ENCODE measurements around the gene BTBD9.
A peak's percentile ranks its signal among the peaks of the same experiment; 100 is the strongest.
"Not testable (repeated sequence)": the region's sequence is repeated elsewhere in the genome, so short reads cannot be mapped to it uniquely, and the experiment has no call there.

Gene BTBD9

DNA sequence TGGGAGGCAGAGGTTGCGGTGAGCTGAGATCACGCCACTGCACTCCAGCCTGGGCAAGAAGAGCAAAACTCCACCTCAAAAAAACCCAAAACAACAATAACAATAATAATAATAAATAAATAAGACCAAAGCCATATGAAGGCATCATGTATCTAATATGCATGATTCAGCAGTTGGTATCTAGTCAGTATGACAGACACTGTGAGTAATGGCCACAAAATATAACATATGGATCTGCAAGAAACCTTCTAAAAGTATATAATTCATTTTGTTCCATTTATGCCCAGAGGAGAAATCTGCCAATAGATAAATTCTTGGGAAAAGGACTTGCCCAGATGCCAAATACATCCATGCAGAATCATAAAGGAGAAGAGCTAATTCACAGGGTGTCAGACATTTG is 252.3 kb downstream of the BTBD9 start:
- no peak for DNase-seq (ENCODE audit: low spot score)

DNA sequence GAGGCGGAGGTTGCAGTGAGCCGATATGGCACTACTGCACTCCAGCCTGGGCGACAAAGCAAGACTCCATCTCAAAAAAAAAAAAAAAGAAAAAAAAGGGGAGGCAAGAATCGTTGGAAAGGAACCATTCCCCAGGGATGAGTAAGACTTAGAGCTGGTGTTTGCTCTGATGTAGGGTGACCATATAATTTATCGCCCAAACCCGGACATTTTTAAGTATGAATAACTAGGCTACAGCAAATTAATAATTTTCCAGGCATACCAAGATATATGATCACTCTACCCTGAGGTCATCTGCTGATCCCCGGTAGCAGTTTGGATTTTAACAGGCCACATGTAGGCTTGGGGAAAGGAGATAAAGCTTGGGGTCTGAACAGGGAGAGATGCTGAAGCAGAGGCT is 260.9 kb downstream of the BTBD9 start:
- no peak for DNase-seq (ENCODE audit: low spot score)

DNA sequence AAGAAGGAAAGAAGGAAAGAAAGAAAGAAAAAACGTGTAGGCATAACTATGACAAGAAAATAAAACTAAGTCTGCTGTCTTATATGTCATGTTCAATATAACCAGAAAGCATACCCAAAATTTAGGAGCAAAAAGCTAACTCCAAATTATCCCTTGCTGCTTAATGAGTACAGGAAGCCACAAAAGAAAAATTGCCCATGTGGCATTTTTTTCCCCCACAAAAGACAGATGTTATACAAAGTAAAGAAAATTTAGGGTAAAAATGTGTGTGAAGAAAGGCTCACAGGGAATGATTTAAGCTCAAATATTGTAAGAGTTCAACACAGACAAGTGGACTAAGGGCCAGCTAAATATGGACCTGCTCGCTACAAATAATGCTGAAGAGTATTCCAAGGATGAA is 263.8 kb downstream of the BTBD9 start:
- DNase-seq (ENCODE audit: low spot score) = no peak

DNA sequence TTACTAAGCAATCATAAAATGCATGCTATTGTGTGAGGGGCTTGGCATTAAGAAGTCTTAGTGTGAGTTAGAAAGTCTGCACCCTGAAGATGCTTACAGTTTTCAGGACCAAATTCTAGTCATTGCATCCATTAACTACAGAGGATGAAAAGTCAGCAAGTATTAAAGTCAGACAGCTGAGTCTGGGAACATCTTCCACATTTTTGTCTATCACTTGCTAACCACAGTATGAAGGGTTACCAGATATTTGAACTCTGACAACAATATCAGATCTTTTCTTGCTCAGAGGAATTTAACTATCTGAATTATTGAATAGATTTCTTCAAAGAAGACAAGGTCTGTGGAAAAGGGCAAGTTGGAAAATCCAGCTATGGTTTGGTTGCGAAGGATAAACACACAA is 264.4 kb downstream of the BTBD9 start:
- no peak for DNase-seq (ENCODE audit: low spot score)

DNA sequence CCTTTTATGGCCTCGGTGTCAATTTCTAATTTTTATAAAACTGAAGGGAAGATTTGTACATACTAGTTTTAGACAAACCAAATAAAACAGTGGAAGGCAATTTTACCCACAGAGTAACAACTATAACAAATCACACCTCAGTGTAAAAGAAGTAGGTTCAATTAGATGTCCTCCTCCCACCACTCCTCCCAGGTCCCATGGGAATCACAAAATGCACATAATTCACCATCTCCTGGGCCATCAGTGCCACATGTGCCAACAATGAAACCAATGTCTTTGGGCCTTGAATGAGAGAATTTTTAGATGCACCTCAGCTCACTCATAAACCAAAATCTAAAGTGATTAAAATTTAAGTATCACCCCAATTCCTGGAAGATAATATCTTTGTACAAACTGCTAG is 267.8 kb downstream of the BTBD9 start:
- no peak for DNase-seq (ENCODE audit: low spot score)

DNA sequence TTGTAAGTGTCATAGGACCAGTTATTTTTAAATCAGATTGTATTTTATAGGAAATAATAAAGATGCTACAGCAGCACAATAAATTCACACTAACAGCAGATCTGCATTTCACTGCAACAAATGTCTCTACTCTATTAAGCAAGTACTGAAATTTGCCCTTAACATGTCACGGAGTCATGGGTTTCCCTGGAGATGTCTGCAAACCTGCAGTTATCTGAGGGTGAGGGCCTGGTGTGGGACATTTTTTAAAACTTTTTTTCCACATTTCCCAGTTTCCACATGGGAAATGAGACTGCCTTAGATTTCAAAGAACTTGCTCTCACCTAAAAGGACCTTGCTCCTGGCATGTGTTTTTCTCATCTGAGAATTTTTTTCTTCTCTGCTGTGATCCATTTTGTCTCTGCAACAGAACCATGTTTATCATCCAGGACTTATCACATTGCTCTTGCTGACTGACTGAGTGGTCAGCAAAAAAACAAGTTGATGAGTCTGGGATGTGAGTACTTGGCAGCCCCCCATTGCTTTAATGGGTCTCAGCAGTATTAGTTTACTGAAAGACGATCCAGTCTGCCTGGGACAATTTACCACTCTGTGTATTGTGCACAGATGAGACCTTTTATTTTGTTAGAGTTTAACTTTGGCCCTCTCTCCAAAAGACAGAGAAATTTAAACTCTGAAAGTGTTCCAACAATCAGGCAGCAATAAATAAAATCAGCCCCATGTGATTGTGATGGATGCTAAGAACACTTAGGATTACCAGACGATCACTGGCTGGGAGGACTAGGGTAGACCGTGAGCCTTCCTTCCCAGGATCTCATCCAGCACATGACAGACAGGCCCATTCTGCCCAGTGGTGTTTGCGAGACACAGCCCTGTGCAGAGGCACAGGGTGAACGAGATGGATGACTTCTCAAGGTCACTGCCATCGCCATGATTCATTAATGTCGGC is 268.8 kb downstream of the BTBD9 start:
- DNase-seq (ENCODE audit: low spot score) = no peak

DNA sequence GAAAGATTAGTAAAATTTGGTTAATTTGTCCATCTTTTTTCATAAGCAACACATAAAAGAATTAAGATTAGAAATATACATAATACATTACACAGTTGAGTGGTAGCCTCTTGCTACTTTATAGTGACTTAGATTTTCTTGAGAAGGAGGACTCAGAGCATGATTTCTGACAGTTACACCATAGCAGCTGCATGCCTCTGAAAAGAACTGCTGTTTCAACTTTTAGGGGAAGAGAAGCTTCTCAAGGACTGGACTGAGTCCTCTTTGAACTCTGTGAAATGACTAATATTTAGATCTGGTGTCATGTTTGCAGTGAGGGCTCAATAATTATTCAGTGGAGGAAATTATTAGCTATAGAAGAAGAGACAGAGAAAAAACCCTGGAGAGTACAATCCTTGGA is 272.5 kb downstream of the BTBD9 start:
- no peak for DNase-seq (ENCODE audit: low spot score)

DNA sequence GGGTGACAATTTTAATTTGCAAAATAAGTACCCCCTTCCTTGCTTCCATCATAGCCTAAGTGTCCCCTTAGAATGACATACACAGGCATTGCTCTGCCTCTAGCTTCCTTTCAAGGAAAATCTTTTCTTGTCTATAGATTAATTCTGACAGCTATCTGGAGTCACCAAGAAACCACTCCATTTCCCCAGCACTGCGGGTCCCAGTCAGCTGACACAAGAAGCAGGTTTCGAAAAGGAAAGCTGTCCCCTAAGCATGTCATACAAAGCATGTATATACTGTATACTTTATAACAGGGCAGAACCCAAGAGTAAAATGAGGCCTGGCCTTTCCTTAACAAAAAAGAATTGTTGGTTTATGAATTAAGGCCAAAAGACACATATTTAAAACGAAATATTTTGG is 273.5 kb downstream of the BTBD9 start:
- DNase-seq (ENCODE audit: low spot score) = no peak

DNA sequence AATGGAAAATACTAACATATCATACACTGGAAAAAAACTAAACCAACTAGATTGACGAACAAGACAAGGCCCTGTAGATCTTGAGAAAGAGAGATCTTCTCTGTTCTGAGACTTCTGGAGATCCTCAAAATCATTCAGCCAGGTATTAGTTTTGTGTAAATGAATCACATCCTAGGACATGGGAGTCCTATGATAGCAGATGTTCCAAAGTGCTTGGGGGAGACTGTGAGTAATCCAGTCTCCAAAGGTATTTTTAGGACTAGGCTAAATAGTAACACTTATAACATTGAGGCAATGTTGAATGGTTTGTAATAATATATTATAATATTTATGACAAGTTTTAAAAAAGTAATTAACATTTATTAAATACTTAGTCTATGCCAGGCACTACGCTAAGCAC is 275.0 kb downstream of the BTBD9 start:
- no peak for DNase-seq (ENCODE audit: low spot score)

DNA sequence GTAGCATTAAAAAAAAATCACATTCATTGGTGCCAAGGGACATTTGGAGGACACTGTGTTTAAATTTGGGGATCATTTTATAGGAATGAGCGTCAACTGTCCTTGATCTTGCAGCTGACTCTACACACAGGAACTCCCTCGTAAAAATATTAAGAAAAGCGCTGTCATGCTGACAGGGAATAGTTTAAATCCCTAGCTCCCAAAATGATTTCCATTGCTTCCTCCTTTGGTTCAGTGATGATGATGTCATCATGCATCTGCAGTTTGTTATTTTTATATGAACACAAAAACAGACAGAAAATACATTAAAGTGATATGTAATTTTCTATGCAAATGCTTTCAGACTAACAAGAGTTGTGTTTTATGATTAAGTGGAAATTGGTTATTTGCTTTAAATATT is 275.6 kb downstream of the BTBD9 start:
- no peak for DNase-seq (ENCODE audit: low spot score)

DNA sequence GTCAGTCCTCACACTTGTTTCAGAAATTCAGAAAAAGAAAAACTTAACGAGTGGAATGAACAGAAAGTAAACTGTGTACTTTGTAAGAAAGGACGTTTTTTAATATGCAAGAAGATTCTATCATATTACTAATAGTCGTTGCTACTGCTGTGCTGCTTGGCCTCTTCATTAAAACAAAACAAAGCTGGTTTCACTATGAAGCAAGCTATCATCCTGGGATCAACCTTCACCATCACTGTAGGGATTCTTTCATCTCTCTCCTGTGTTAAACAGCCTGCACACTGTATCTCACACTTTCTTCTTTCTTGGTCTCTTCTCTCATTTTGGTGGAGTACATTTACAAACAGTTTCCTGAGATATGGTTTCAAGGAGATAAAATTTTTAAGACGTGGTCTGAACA is 284.2 kb downstream of the BTBD9 start:
- no peak for DNase-seq (ENCODE audit: low spot score)

DNA sequence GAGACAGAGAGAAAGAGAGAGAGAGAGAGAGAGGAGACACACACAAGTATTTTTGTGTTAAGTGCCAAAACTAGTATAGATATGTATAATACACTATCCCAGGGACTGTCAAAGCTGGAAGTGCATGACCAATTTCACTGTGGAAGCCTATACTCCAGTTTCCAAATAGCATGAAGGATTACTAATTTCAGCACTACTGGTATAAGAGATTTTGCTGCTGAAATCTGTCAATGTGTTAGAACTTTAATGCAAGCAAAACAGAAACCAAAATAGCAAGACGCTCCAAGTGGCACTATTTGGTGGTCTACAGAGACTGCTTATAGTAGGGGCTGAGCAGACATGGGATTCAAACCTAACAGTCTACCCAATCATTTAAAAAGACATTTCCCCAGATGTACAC is 284.8 kb downstream of the BTBD9 start:
- no peak for DNase-seq (ENCODE audit: low spot score)

DNA sequence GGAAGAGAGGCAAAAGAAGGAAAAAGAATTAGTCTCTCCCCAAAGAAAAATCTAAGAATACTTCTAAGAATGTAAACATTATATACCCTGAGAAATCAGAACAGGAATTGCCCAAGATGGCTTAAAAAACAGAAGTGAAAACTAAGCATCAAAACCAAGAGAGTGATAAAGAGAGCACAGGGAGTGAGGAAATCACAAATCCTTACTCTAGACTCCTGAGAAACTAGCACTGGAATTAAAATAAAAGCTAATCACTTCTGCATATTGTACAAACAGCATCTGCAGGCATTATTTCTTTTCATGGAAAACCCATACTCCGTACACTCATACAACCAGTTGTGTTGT is 285.7 kb downstream of the BTBD9 start:
- no peak for DNase-seq (ENCODE audit: low spot score)

DNA sequence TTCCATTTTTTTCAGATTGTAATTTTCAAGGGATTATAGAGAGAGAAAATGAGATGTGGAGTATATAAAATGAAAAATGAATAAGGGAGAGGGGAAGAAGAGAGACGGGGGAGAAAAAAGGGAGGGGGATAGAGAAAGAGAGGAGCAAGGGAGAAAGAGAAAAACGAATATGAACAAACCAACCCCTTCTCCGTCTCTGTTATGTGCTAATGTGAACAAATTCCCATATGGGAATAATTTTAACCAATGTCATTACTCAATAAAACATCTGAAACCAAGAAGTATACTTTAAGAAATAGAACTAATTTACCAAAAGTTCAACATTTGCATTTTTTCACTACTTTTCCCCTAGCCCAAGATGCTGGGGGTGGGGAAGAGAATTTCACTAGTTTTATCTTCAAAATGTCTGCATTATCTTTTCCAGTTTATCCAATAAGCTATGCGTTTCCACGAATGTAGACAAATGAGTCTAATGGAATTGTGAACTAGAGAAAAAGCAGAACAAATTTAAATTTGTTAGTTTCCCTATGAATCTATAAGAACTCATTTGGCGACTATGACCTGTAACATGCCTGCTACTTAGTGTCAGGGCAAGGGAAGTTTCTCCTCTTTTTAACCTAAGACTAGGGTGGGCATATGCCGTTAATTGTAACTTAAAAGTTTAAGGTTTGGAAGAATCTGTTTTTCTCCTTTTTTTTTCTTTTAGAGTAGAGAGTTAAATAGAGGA is 286.3 kb downstream of the BTBD9 start:
- DNase-seq (ENCODE audit: low spot score) = no peak

DNA sequence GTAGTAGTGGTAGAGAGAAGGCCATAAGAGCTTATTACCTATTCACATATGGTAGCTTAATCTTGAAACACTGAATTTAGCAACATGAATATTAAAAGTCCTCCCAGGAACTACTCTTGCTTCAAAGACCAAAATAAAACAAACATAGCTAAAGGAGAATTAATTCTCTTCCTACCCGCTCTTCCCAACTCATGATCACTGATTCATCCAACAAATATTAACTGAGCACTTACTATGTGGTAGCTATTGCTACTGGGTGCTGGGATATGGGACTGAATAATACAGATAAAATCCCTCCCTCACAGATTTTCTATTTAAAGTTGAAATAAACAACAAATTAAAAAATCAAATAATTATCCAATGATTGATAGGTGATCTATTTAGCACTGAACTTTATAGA is 287.1 kb downstream of the BTBD9 start:
- DNase-seq (ENCODE audit: low spot score) = no peak

DNA sequence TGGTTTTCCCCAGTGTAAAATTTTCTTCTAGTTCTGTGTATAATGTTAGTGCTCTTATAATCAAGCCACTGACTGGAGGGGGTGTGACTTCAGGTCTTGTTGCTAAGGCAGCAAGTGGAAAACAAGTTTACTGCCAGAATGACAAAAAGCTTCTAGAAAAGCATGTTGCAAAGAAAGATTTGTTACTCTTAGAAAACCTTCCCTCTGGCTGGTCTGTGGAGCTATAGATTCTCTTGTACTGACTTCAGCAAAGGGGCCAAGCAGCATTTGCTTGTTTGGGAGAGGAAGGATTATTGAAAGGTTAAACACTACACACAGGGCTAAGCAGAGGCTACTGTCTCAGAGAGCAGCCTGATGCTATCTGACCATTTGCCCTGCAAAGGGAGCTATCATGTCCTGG is 288.8 kb downstream of the BTBD9 start:
- peak; percentile 36 for DNase-seq (ENCODE audit: low spot score)

DNA sequence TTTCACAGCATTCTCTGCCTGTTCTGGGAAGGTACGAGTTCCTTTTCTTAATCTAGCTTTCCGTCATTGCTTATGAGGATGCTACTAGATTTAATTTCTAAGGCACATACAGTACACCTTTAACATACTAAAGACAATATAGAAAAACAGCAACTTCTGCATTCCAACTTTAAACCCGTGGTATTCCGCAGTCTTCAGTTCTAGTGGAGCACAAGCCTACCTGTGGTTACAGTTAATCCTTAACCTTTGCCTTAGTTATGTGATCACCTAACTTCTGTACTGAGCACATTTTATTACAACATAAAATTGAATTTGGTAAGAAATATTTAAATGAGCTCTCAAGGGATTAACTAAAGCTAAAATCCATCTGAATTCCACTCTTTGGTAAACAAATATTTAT is 289.5 kb downstream of the BTBD9 start:
- no peak for DNase-seq (ENCODE audit: low spot score)

DNA sequence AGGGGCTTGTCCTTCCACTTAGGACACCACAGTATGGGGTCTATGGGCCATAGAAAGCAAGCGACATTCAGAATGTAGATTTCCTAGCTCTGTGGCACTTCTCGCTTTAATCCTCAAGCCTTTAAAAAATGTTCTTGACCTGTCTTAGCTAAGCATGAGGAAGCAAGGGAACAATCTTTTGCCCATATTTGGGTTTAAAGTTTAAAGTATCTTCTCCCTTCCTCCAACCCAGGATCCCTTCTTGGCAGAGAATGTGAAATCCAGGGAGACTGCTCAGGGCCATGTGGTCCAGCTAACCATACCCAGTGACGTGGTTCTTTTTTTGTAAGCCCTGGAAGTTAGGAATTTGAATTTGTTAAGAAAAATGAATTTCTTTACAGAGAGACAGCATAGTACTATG is 289.9 kb downstream of the BTBD9 start:
- no peak for DNase-seq (ENCODE audit: low spot score)

DNA sequence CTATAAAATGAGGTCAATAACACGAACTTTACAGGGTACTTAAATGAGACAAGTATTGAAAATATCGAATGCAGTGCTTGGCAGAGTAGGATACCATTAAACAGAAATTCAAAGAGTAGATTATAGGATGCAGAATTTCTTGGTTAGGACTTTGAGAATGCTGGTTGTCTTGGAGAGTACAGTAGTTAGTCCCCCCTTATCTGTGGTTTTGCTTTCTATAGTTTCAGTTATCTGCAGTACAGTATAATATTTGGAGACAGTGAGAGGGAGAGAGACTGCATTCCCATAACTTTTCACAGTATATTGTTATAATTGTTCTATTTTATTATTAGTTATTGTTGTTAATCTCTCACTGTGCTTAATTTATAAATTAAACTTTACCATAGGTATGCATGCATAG is 290.5 kb downstream of the BTBD9 start:
- no peak for DNase-seq (ENCODE audit: low spot score)

DNA sequence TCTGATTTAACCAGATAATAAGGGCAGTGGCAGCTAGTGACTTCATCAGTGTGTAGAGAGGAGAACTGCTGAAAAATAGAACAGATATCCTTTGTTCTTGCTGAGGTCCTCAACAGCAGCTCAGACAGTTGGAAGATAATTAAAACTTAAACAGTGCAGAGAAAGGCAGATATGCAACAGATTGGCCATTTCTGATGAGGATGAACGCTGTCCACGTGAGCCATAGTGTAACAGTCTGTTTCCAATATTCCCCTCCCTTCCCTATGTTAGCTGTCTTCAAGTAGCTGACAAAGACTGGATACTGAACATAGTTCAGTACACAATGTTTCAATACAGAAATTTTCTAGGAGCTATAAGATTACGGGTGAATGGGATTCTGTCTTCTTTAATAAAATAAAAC is 291.4 kb downstream of the BTBD9 start:
- peak; percentile 49 for DNase-seq (ENCODE audit: low spot score)

DNA sequence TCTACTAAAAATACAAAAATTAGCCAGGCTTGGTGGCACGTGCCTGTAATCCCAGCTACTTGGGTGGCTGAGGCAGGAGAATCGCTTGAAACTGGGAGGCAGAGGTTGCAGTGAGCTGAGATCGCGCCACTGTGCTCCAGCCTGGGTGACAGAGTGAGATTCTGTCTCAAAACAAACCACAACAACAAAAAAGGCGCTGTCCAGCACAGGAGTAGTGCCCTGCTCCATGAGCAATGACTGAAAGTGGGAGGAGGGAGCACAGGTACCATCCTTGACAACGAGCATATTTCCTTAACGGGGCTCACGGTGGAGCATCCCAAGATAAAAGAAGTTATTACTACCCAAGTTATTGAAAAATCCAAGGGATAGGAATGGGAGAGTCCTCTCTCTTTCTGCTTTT is 291.9 kb downstream of the BTBD9 start:
- not testable (repeated sequence) for DNase-seq (ENCODE audit: low spot score)

DNA sequence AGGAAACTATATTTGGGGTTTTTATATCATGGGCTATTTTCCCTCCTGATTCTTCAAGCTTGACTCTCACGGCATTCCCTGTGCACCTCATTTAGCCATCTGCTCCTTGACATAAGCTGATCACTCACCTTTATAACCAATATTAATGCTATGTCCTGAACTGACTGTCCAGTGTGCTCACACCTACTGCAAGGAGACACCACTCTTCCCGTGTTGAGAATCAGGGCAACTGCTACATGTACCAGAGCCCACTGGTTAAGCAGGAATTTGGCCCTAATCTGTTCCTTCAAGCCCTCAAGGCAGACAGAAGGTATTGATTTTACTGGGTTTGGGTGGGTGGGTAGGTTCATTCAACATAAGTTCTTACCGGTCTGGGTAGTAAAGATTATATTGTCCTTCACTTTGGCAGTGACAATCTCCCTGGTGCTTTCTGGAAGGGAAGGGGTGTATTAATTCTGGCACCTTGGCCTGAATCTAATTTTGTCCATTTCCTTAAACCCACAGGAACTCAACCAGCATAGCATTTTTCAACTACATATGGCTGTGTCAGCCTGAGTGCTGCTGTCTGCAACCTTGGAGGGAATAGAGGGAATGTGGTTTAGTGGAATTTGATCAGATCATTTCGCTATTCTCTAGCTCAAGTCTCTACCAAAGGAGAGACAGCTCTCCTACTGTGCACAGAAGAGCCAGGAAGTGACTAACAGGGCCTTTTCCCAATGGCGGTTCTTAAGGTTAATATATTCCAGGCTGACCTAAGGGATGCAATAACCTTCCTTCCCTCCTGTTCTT is 293.2 kb downstream of the BTBD9 start:
- no peak for DNase-seq (ENCODE audit: low spot score)

DNA sequence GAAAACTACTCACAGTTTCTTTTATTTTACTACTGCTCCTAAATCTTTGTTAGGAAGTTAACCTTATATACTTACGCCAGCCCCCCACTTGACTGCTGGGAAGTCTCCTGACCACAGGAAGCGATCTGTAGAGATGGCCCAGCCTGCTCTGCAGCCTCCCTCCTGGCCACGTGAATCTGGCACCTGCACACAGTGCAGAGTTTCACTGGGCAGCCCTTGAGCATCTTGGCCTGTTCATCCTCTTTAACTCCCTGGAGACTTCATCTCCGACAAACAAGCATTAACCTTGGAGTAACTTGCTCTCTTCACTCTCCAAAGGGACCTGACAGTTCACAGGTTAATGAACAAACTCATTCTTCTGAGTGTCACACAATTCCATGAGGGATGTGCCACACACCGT is 294.1 kb downstream of the BTBD9 start:
- no peak for DNase-seq (ENCODE audit: low spot score)
